A204.1 (cell line): ENCODE measurements around the gene GPC6.

Source experiments
- FAIRE-seq: peaks from 2 replicates; lab custom pipeline; 2012; peaks lifted over from hg19 to GRCh38; lab: Jason Lieb, UNC

GPC6 gene

GRCh38 chr13:94311893-94312292 is 1085.3 kb downstream of the GPC6 start:
- no peak for FAIRE-seq

DNA sequence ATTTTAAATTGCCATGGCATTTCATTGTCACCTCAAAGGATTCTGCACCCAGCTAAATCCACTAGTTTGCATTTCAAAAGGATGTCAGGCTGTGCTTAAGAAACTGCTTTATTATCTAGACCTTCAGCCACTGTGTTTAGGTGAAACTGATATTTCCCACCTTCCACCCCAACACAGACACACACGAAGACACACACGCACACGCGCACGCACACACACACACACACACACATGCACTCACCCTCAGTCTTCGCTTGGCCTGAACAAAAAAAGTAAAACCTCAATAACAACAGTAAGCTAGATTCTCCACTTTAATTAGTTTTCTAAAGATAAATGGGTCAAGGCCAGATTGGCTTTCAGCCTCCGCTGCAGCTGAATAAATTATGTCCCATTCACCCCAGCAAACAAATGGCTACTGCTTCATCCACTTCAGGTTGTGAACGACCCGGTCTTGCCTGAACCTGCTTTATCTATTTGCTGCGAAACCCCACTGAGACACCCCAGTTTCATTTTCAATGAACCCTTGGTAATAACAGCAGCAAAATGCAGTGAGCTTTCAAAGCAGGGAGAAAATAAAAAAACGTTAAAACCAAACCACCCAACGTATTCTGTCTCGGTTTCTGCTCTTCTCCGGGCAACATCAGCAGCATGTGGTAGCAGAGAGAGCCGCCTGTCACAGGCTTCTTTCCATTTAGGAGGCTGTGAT is 1086.1 kb downstream of the GPC6 start:
- FAIRE-seq = no peak

DNA sequence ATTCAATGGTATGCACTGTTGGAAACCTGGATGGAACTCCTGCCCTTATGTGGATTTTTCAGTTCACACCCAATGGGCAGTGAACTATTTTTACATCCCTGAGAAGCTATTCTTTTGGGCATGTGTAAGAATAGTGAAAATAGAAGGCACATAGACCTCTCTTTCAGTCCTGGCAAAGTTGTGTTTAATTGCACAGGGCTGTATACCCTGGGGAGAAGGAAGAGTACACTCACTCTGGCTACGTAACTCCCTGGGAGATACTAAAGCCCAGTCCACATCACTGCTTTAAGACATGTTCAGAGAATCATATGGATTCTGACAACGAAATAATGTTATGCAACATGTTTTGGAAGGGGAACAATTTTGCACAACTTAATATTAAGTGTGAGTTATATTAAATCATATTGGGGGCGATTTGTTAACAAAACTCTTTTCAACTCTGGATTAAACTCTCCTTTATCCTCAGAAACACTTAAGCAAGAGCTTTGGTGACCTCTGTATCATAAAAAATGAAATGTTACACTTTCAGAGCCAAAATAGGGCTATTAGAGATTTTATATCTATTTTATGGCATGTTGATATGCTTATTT is 1086.8 kb downstream of the GPC6 start:
- FAIRE-seq = no peak

DNA sequence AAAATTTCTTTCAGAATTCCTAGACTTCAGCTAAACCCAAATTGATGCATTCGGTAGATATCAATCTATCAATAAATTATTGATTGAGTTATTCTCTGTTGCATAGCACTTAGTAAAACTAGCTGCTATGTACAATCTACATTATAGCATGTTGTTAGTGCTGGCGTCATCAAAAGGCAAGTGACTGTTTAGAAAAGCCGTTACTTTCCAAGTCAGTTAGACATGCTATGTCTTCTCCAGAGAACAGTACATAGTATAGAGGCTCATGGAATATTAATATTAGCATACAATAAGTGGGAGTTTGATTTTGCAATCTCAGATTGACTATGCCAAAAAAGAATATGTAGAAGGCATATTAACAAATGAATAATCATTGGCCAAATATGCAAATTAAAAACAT is 1087.3 kb downstream of the GPC6 start:
- FAIRE-seq = no peak

DNA sequence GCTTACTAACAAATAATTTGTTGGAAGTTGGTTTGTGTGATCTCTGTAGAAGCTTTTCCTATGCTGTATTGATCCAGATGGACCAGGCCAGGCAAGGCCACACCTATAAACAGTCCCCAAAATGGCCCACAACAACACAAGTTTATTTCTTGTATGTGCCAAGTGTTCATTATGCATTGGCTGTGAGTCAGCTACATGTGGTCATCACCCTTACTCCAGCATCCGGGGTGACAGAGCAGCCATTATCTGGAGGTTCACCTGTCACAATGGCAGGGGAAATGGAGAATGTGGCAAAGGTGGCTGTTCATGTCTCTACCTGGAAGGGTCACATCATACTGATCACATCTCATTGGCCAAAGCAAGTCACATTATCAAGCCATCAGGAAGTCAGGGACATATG is 1088.6 kb downstream of the GPC6 start:
- no peak for FAIRE-seq

DNA sequence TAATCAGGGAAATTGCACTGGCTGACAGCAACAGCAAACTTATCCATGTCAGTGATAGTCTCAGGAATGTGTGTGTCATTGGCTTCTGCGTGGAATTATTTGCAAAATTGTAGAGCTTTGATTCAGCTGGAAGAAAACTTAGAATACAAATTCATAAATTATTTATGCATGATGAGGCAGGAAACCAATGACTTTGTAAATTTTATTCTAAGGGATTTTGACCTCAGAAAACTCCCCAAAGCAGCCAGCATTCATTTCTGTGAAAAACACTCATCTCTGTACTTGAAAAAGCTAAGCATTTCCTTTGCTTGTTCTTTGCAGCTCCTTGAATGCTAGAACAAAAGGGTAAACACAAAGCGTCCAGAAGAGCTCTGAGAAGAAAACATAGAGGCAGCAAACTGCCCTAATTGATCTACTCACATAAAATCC is 1090.5 kb downstream of the GPC6 start:
- no peak for FAIRE-seq

- no peak for FAIRE-seq
Measured at GRCh38 chr13:94318418-94318817, 1091.8 kb downstream of the GPC6 start.

DNA sequence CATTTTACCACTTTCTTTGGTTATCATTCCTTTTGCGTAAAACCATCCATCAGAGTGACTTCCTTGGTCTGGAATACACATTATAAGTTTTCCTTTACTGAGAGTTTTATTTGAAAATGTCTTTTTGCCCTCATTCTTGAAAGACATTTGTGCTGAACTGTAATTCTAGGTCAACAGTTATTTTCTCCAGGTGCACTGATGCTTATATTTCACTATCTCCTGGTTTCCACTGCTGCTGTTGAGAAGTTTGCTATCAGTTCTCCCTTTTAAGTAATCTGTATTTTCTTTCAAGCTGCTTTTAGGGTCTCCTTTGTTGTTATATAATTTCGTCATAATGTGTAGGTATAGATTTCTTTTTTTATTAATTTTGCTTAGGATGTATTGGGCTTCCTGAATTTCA is 1092.9 kb downstream of the GPC6 start:
- FAIRE-seq = no peak

DNA sequence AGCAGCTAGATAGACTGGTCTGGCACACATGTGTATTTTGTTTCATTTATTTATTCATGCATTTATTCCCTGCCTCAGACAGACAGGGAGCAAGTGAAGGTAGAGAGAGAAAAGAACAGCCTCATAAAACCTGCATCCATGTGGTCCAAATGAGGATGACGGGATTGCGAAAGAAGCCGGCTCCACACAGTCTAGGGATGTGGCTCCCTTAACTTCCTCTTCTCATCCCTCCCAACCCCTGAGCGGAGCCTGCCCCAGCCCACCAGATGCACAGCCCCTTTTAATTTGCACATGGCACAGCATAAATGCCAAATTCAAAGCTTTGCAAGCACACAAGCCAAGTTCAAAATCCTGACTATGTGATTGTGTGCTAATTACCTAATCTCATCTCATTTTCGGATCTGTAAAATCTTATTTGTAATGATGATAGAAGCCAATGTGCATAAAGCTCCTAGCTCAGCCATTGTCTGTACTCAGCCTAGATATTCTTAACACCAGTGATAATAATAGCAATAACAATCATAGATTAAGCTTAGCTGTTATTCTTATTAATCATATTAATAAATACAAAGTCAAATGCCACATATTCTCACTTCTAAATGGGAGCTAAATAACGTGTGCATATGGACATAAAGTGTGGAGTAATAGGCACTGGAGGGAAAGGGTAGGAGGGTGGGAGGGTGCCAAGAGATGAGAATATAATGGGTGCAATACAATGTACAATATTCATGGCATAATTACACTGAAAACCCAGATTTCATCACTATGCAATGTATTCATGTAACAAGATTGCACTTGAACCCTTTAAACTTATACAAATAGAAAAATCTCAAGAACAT is 1096.5 kb downstream of the GPC6 start:
- FAIRE-seq = no peak

DNA sequence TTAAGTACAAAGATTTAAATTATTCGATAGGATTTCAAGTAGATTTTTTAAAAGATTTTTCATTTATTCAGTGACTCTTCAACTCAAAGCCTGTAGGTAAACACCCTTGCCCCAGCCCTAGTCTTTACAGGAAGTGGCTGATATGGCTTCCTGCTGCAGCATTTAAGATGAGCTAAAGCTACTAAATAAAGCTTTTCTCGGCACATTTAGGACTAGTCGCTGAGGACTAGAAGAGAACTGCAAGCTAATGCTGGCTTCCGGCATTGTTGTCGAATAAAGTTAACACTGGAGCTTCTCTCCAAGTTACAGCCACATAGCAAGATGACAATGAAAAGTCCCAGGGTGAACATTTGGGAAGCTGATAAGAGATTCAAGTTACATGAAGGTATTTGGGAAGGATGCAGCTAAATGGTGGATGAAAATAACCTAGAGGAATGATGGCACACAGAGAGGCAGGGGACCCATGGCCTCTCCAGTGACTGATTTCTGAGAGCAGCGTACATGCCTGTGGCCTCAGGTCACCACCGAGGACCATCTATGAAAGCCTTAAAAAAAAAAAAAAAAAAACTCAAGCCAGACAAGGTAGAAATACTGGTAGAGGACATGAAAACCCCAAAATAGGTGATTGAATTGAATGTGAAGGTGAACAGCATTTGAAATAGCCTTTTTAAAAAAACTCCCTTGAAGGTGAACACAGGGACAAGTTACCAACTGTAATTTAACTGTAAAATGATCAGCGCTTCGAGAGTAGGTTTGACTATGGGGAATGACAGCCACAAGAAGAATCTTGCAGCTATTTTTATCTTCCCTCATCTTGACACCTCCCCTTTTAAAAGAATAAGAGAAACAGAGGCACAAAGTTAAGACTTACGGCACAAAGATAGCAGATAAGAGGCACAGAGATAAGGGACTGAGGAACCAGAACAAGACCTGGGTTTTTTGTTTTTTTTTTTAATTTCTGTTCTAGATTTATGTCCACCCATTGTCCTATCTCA is 1097.5 kb downstream of the GPC6 start:
- FAIRE-seq = no peak

DNA sequence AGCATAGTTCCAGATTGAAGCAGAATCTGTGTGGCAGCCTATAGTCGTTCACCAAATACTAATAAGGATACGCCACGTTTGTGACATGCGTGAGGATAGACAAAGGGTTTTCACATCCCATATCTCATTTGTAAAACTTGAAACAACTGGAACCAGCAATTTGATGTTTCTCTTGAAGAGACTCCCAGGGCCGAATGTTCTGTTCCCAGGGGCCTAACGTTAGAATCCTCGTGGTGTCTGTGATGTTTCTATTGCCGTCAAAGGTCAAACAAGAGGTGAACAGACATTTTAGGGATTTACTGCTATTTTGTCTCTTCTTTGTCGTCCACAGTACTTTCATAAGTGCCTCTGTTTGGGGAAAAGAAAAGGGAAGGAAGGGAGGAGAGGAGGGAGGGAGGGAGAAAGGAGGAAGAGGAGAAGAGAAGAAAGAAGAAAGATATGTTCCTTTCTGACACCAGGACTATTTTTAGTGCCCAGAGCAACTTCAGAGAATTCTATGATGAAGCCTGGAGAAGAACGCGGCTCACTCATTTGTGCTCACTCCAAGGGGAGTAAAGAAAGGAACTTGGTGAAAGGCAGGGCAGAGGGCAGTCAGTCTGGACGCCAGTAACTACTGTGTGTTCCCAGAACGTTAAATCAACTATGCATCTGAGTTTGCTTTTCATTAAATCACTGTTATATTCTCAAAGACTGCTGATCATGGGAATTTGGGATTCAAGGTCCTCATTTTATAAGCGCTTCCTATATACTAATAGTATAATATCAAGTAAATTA is 1098.3 kb downstream of the GPC6 start:
- FAIRE-seq = no peak

- no peak for FAIRE-seq
Measured at GRCh38 chr13:94325650-94326049, 1099.0 kb downstream of the GPC6 start.

GRCh38 chr13:94327318-94327717 is 1100.7 kb downstream of the GPC6 start:
- no peak for FAIRE-seq

DNA sequence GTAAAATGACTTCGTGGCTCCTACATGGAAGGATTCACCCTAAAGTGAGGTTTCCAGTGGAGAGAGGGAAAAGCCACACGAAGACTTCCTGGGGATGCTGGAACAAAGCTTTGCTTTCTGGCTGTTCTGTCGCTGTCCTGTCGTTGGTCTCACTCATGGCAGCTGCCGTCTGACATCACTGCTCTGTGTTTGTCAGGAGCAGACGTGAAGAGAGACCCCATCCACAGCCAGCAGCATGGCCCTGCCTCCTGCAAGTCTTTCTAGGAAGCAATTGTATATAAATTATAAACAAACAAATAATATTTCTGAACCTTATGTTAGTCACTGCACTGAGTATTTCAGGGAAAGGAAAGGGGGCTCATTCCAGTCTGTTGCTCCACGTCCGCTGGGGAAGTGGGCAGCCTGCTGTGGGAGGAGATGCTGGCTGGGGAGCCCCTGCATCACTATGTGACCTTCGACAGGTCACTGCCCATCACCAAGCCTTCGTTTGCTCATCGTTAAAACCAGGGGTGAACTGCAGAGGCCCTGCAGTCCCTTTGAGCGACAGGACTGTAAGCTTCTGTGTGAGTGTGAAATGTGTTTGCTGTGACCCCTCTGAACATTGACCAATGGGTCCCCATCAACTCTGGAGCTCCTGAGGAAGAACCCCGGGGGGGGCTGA is 1101.9 kb downstream of the GPC6 start:
- FAIRE-seq = no peak

DNA sequence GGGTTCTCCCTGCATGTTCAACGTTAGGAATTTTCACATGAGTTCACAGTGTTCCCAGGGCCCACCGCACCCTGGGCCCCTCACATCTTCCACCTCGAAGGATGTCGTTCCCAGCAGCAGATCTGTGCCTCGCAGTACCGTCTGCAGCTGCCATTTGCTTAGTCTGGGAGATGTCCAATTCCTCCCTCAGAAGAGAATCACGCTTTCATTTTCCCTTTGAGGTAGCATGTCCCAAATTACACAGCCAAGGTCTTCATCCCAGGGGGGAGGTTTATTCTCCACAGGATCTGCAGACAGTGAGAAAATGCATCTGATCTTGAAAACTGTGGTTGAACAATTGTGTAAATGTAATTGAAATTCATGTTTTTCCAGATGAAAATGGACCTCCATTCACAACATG is 1102.7 kb downstream of the GPC6 start:
- FAIRE-seq = no peak

- no peak for FAIRE-seq
Measured at GRCh38 chr13:94329754-94330551, 1103.3 kb downstream of the GPC6 start.

DNA sequence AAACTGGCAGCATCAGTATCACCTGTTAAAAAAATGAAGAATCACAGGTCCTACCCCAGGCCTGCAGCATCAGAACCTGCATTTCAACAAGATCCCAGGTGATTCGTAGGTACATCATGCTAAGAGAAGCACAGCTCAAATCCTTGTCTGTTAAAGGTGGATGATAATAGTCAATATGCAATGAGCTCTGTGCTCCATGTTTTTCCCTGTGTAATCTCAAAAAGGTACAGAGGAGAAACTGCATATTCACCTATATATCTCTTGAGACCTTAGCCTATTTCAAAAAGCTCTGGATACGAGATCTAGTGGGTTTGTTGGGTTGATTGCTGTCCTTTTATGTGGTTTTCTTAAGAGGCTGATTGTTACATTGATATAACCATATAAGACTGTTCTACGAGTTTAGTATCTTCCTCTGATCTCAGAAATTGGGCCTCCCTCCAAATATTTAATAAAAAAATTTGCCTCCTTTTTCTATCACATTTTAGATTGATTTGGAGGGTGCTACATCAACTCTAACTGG is 1104.0 kb downstream of the GPC6 start:
- no peak for FAIRE-seq

DNA sequence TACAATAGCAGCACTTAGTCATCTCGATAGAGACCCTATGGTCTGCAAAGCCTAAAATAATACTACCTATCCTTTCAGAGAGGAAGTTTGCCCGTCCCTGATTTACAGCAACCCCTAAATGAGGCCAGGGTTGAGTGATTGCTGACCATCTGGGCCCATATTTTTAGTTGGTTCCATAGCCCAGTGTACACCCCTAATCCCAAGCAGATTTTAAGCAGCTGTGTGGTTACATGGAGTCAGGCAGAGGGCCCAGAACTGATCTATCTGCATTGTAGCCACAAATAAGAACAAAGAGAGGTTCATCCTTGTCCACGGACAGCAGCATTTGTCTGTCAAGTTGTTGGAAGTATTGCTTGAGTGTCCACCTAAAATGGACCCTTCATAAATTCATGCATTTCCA is 1104.7 kb downstream of the GPC6 start:
- FAIRE-seq = no peak

- no peak for FAIRE-seq
Measured at GRCh38 chr13:94332359-94333096, 1105.9 kb downstream of the GPC6 start.
